Natural killer cell treated with Interleukin-12 subunit alpha and Interleukin-12 subunit beta and Interleukin-15 and Interleukin-18, amount 100 ng/mL, for 72 hours (primary cell): ENCODE results near the gene PPM1B. TPM values are rescaled to one million over a fixed set of nuclear protein-coding genes. Genes with fewer than 3 reads are reported as not detected.
A peak's percentile ranks its signal among the peaks of the same experiment; 100 is the strongest.
"Not testable (repeated sequence)": the region's sequence is repeated elsewhere in the genome, so short reads cannot be mapped to it uniquely, and the experiment has no call there.

Experiments
- ATAC-seq, 2 donors: fragments of 150-1000 bp; cut with Tn5 transposase in 1 of 2; sonication (Bioruptor Pico), chemical (Tn5 transposase) in 1 of 2; 2 replicates each; pipeline ENCODE4 v1.10.0; 2021
- DNase-seq: peaks from one replicate; pipeline ENCODE4 v3.0.0; 2022; ENCODE audit warnings: low spot score
- H3K27ac Mint-ChIP-seq, 2 donors: 1 replicate in 1 of 2; 2 replicates in 1 of 2; pipeline ENCODE4 v1.8.0; 2022; ENCODE audit warnings: mixed read lengths in 2 of 2, mild to moderate bottlenecking in 1 of 2, moderate library complexity in 1 of 2
- H3K27me3 Mint-ChIP-seq, 2 donors: 1 replicate in 1 of 2; 2 replicates in 1 of 2; pipeline ENCODE4 v1.8.0; 2022; ENCODE audit warnings: mixed read lengths in 2 of 2
- H3K36me3 Mint-ChIP-seq: one replicate; pipeline ENCODE4 v1.8.0; 2022; ENCODE audit warnings: mixed read lengths
- H3K4me1 Mint-ChIP-seq, 2 donors: 1 replicate in 1 of 2; 2 replicates in 1 of 2; pipeline ENCODE4 v1.8.0; 2022; ENCODE audit warnings: low read depth in 2 of 2, mixed read lengths in 2 of 2, mild to moderate bottlenecking in 1 of 2
- H3K4me3 Mint-ChIP-seq: one replicate; pipeline ENCODE4 v1.8.0; 2022; ENCODE audit warnings: mixed read lengths
- H3K9me3 Mint-ChIP-seq: 2 replicates; pipeline ENCODE4 v1.8.0; 2022; ENCODE audit warnings: mixed read lengths
- total RNA-seq, 2 donors: library from RNA; stranded (reverse); gene quantifications; one replicate each; pipeline ENCODE4 v1.2.3, GENCODE V29; 2022

PPM1B gene
- total RNA-seq, 2 donors from 2014 or later: 44.8 to 75.5 TPM

DNA sequence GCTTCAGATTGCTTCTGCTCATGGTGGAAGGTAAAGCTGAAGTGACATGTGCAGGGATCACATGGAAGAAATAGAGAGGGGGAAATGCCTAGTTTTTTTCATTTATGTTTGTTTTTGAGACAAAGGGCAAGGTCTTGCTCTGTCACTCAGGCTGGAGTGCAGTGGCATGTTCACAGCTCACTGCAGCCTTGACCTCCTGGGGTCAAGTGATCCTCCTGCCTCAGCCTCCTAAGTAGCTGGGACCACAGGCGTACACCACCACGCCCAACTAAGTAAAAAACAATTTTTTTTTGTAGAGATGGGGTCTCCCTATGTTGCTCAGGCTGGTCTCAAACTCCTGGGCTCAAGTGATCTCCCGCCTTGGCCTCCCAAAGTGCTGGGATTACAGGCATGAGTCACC, 87.0 kb downstream of the PPM1B start:
- not testable (repeated sequence) for H3K27ac Mint-ChIP-seq, H3K4me3 Mint-ChIP-seq, ATAC-seq, DNase-seq, H3K4me1 Mint-ChIP-seq, H3K36me3 Mint-ChIP-seq, H3K9me3 Mint-ChIP-seq
- H3K27me3 Mint-ChIP-seq: peaks cover 5 to 35% of the 10 kb centered on the region in 2 donors

DNA sequence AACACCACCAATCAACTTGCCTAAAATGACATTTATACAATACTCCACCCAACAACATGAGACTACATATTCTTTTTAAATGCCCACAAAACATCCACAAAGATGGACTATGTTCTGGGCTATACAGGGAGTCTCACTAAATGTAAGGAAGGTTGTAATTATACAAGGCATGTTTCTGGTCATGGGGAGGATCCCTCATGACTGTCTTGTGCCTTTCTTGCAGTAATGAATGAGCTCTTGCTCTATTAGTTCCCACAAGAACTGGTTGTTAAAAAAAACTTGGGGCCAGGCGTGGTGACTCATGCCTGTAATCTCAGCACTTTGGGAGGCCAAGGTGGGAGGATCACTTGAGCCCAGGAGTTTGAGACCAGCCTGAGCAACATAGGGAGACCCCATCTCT, 89.1 kb downstream of the PPM1B start:
- not testable (repeated sequence) for H3K9me3 Mint-ChIP-seq, H3K36me3 Mint-ChIP-seq, DNase-seq, H3K27ac Mint-ChIP-seq, H3K4me3 Mint-ChIP-seq, H3K4me1 Mint-ChIP-seq, ATAC-seq
- peaks cover 5 to 30% of the 10 kb centered on the region in 2 donors for H3K27me3 Mint-ChIP-seq

DNA sequence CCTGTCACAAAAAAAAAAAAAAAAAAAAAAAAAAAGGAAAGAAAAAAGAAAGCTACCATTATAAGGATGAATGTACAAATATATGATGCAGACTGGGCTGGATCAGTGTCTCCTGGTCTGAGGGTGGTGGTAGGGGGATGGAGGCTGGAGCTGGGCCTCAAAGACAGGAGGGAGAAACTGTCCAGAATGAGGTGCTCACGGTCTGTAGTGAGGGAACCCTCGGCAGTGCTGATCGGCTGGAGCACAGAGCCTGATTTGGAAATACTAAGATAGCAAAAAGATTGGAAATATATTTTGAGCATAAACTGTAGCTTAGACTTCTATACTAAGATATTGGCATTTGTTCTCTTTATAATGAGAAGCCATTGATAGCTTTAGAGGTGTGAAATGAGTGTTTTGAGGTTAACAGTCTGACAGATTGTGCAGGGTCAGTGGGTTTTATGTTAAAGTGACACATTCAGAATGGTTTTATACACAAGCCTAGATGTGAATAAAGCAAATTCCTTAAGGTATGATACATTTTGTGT, 98.7 kb downstream of the PPM1B start:
- ATAC-seq (peak in 1 of 2 donors; percentile 57), DNase-seq (no peak)
- H3K27me3 Mint-ChIP-seq: peaks cover 5 to 12% of the 10 kb centered on the region in 2 donors
- no peaks in the 10 kb centered on the region for H3K9me3 Mint-ChIP-seq
- H3K4me1 Mint-ChIP-seq: peaks cover 7 to 8% of the 10 kb centered on the region in 2 donors
- H3K27ac Mint-ChIP-seq: no peak overlapping the region
- H3K4me3 Mint-ChIP-seq: no peak overlapping the region
- no peaks in the 10 kb centered on the region for H3K36me3 Mint-ChIP-seq

DNA sequence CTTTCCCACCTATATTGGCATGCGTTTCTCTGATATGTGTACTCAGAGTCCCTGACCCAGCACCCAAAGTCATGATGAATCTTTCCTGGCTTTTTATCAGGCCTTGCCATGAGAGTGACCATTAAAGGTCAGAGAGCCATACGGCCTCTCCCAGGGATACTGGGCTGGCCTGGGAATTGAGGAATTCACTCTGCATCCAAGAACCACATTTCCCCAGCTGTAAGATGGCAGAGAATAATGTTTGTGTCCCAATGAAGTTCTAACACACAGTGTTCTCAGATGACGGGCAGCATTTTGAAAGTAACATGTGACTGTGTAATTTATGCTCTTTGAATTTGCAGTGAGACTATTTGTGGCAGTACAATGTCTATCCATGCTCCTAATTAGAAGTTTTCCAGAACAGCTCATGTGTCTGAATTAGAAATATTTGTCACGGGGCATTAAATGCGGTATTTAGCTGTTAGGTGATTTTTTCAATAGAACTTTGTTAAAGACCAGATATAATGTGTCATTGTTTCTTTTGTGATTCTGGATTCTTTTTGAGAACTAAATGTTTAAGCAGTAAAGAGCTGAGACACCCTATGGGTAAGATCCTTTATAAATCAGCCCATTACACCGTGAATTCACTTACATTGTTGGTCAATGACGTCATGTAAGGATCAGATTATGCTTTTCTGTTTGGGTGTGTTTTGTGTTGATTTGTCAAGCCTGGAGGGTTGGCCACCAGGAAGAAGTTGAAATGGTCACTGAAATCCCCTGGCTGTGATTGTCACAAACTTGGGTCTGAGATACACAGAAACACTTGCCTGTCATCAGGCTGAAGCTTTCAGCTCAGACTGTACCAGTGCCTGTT, 99.3 kb downstream of the PPM1B start:
- Mint-ChIP-seq H3K9me3 (no peaks in the 10 kb centered on the region), H3K27me3 (peaks cover 5 to 12% of the 10 kb centered on the region in 2 donors), H3K27ac (no peak overlapping the region), H3K4me3 (no peak overlapping the region), H3K4me1 (peaks cover 7 to 8% of the 10 kb centered on the region in 2 donors), H3K36me3 (no peaks in the 10 kb centered on the region)
- ATAC-seq: no peak
- DNase-seq: no peak

DNA sequence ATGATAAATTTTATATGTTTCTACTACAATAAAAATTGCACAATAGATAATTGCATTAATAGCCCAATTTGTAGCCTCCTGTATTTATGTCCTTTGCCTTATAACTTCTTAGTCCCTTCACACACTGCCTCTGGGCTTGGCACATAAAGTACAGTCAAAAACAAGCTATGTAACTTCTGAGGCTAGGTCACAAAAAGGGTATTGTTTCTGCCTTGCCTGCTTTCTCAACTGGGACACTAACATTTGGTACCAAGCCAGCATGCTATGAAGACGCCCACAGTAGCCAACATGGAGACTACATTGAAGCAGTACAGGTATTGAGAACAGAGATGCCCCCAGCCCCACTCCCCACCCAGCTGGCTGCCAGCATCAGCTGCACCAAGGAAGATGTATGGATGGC, 101.2 kb downstream of the PPM1B start:
- Mint-ChIP-seq H3K36me3 (no peaks in the 10 kb centered on the region), H3K27ac (no peak overlapping the region), H3K4me3 (no peak overlapping the region), H3K27me3 (peaks cover 5 to 12% of the 10 kb centered on the region in 2 donors), H3K9me3 (no peaks in the 10 kb centered on the region), H3K4me1 (peaks cover 7 to 8% of the 10 kb centered on the region in 2 donors)
- ATAC-seq: no peak
- no peak for DNase-seq

DNA sequence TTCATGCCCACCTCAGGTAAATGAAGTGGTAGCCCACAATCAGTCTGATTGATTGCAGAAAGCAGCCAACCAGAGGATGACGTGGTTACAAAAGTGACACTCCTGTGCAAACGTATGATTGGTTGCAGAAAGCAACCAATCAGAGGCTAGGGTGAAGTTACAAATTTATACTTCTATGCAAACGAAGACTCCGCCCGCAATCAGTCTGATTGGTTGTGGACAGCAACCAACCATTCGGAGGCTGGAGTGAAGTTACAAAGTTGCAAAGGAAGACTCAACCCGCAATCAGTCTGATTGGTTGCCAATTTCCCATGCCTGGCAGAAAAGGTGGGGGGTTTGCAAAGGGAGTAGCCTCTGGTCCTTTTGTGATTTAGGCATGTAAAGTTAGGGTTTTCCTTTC, 102.6 kb downstream of the PPM1B start:
- no peak overlapping the region for H3K27ac Mint-ChIP-seq
- peaks cover 7 to 8% of the 10 kb centered on the region in 2 donors for H3K4me1 Mint-ChIP-seq
- H3K27me3 Mint-ChIP-seq: peaks cover 5 to 10% of the 10 kb centered on the region in 2 donors
- no peaks in the 10 kb centered on the region for H3K9me3 Mint-ChIP-seq
- no peak overlapping the region for H3K4me3 Mint-ChIP-seq
- DNase-seq (no peak), ATAC-seq (no peak)
- no peaks in the 10 kb centered on the region for H3K36me3 Mint-ChIP-seq

DNA sequence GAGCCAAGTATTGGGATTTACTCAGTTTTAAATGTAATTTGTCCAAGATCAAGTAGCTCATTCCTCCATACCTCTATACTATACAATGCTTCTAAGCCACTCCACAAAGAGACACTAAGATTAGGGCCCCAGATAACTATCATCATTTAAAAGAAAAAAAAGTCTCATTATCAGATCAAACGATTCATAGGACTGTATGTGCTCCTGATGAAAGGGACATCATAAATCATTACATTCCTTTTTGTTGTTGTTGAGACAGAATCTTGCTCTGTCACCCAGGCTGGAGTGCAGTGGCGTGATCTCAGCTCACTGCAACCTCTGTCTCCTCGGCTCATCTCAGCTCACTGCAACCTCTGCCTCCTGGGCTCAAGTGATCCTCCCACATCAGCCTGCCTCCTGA, 104.4 kb downstream of the PPM1B start:
- Mint-ChIP-seq H3K36me3 (no peaks in the 10 kb centered on the region), H3K27ac (no peak overlapping the region), H3K27me3 (peaks cover 5 to 8% of the 10 kb centered on the region in 2 donors), H3K4me1 (no peaks in the 10 kb centered on the region), H3K9me3 (no peaks in the 10 kb centered on the region), H3K4me3 (no peak overlapping the region)
- DNase-seq: no peak
- no peak for ATAC-seq

DNA sequence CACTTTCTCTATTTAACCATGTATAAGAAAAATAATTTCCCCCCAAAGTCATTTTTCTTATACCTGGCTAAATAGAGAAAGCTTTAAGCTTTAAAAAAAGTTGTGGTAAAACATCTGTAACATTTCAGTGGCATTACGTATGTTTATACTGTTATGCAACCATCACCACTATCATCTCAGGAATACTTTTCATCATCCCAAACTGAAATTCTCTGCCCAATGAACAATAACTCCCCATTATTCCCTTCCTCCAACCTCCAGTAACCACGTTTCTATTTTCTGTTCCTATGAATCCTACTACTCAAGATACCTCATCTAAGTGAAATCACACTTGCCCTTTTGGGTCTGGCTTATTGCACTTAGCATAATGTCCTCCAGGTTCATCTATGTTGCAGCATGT, 104.9 kb downstream of the PPM1B start:
- no peaks in the 10 kb centered on the region for H3K36me3 Mint-ChIP-seq
- no peaks in the 10 kb centered on the region for H3K9me3 Mint-ChIP-seq
- H3K27me3 Mint-ChIP-seq: peaks cover 1 to 7% of the 10 kb centered on the region in 2 donors
- H3K27ac Mint-ChIP-seq: no peak overlapping the region
- H3K4me3 Mint-ChIP-seq: no peak overlapping the region
- H3K4me1 Mint-ChIP-seq: no peaks in the 10 kb centered on the region
- DNase-seq: no peak
- ATAC-seq: no peak

DNA sequence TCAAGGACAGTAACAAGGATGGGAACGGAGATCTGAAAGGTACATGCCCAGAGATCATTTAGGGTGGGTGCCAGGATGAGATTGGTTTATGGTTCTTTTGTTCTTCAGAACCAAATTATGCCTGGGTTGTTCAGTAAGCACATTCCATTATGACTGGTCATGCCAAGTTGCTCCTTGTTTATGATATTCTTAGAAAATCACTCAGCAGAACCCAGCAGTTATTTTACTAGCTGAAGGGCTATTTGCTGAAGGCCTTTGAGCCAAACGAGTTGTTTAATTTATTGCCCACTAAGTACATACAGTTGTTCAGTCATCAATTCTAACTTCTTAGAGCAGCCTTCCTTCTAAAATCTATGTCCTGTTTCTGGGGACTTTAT, 107.2 kb downstream of the PPM1B start:
- DNase-seq (no peak), ATAC-seq (no peak)
- no peaks in the 10 kb centered on the region for H3K4me1 Mint-ChIP-seq
- H3K36me3 Mint-ChIP-seq: no peaks in the 10 kb centered on the region
- H3K27ac Mint-ChIP-seq: no peak overlapping the region
- no peak overlapping the region for H3K4me3 Mint-ChIP-seq
- no peaks in the 10 kb centered on the region for H3K9me3 Mint-ChIP-seq
- H3K27me3 Mint-ChIP-seq: peaks cover 5 to 6% of the 10 kb centered on the region in 2 donors

DNA sequence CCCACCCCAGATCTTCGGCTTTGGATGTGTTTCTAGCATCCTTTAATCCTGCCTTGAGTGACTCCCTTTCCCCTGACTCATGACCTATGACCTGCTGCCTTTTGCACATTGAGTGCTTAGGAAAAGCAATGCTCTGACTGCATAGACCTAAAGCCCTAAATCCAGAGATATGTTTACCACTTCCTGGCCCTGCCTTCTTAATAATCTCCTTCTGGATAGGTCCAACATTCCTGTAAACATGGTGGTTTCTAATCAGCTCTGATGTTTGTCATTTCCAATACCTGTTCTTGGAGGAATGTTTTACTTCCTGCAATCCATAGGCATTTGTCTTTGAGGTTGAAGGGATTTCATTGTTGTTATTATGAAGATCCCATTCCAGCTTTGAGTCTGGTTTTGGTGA, 108.9 kb downstream of the PPM1B start:
- H3K9me3 Mint-ChIP-seq: no peaks in the 10 kb centered on the region
- H3K4me3 Mint-ChIP-seq: no peak overlapping the region
- DNase-seq (no peak), ATAC-seq (no peak)
- no peak overlapping the region for H3K27ac Mint-ChIP-seq
- no peaks in the 10 kb centered on the region for H3K36me3 Mint-ChIP-seq
- H3K27me3 Mint-ChIP-seq: peaks cover 14 to 20% of the 10 kb centered on the region in 2 donors
- H3K4me1 Mint-ChIP-seq: no peaks in the 10 kb centered on the region

DNA sequence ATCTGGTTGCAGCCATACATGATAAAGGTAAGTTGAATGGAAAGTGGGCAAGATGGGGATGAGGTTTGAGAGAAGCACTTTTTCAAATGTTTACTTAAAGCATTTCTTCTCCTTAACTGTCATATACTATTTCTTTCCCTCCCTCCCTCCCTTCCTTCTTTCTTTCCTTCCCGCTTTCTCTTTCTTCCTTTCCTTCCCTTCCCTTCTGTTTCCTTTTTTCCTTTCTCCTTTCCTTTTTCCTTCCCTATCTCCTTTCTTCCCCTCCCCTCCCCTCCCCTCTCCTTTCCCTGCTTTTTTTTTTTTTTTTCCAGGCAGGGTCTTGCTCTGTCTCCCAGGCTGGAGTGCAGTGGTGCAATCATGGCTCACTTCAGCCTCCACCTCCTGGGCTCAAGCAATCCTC, 112.2 kb downstream of the PPM1B start:
- no peaks in the 10 kb centered on the region for H3K9me3 Mint-ChIP-seq
- H3K27ac Mint-ChIP-seq: no peak overlapping the region
- H3K27me3 Mint-ChIP-seq: peaks cover 17 to 34% of the 10 kb centered on the region in 2 donors
- no peaks in the 10 kb centered on the region for H3K36me3 Mint-ChIP-seq
- H3K4me1 Mint-ChIP-seq: no peaks in the 10 kb centered on the region
- ATAC-seq (no peak), DNase-seq (no peak)
- H3K4me3 Mint-ChIP-seq: no peak overlapping the region

Other genes starting within 250 kb of the PPM1B start
- gene LRPPRC, start 172.9 kb upstream of the PPM1B start, total RNA-seq: 100 to 1,000 TPM in 1 of 2 donors, 10 to 100 TPM in 1; 92.0 to 156 TPM
- under 1 TPM in 1 of 2 donors, not detected in 1; 0.59 TPM for gene SLC3A1, start 106.6 kb downstream of the PPM1B start, total RNA-seq
- gene PREPL, start 192.6 kb downstream of the PPM1B start, total RNA-seq: 10 to 100 TPM; 19.4 to 20.3 TPM
- gene CAMKMT, start 193.1 kb downstream of the PPM1B start, total RNA-seq: 10 to 100 TPM; 13.5 to 26.5 TPM